Adipocyte (in vitro differentiated cells): Measurements from ENCODE around the gene ADAMTSL3.

Experiments
- DNase-seq: peaks from one replicate; pipeline ENCODE4 v3.0.0-alpha.2; 2015; ENCODE audit warnings: low read depth
- H3K27me3 ChIP-seq: replicated peaks from 2 replicates; pipeline ENCODE4 v1.7.0; 2013; ENCODE audit warnings: mild to moderate bottlenecking, low read length, moderate library complexity; ENCODE audit not compliant: control insufficient read depth, insufficient read depth
- H3K36me3 ChIP-seq: 2 replicates; pipeline ENCODE4 v1.7.0; 2013; ENCODE audit warnings: low read length, mild to moderate bottlenecking, moderate library complexity; ENCODE audit not compliant: control insufficient read depth, insufficient read depth, severe bottlenecking
- H3K4me1 ChIP-seq: 2 replicates; pipeline ENCODE4 v1.7.0; 2013; ENCODE audit warnings: mild to moderate bottlenecking, low read length, moderate library complexity; ENCODE audit not compliant: control insufficient read depth, insufficient read depth
- H3K4me3 ChIP-seq: 2 replicates; pipeline ENCODE4 v1.7.0; 2013; ENCODE audit warnings: mild to moderate bottlenecking, low read length, moderate library complexity
- H3K9ac ChIP-seq: 2 replicates; pipeline ENCODE4 v1.7.0; 2013; ENCODE audit warnings: mild to moderate bottlenecking, low read length, moderate library complexity
- H3K9me3 ChIP-seq: 2 replicates; pipeline ENCODE4 v1.7.0; 2013; ENCODE audit warnings: mild to moderate bottlenecking, low read length, moderate library complexity; ENCODE audit not compliant: control insufficient read depth

The ADAMTSL3 gene

GRCh38 chr15:83631534-83631933 is 22.4 kb upstream of the ADAMTSL3 start:
- peaks cover 10% of the 10 kb centered on the region for H3K27me3 ChIP-seq
- DNase-seq, result no peak
- H3K9me3 ChIP-seq, result no peaks in the 10 kb centered on the region
- H3K9ac ChIP-seq, result no peak overlapping the region
- no peak overlapping the region for H3K4me3 ChIP-seq
- no peaks in the 10 kb centered on the region for H3K4me1 ChIP-seq
- H3K36me3 ChIP-seq, result no peaks in the 10 kb centered on the region

GRCh38 chr15:83643201-83643600 is 10.7 kb upstream of the ADAMTSL3 start:
- Histone ChIP-seq H3K4me1 (no peaks in the 10 kb centered on the region), H3K36me3 (no peaks in the 10 kb centered on the region), H3K9me3 (peaks cover 16% of the 10 kb centered on the region), H3K4me3 (no peak overlapping the region), H3K27me3 (no peaks in the 10 kb centered on the region), H3K9ac (no peak overlapping the region)
- DNase-seq, result no peak

GRCh38 chr15:83644439-83644838 is 9.5 kb upstream of the ADAMTSL3 start:
- Histone ChIP-seq H3K9me3 (peaks cover 19% of the 10 kb centered on the region), H3K4me3 (no peak overlapping the region), H3K36me3 (no peaks in the 10 kb centered on the region), H3K27me3 (peaks cover 10% of the 10 kb centered on the region), H3K4me1 (no peaks in the 10 kb centered on the region), H3K9ac (no peak overlapping the region)
- no peak for DNase-seq

GRCh38 chr15:83650831-83651230 is 3.1 kb upstream of the ADAMTSL3 start:
- H3K9me3 ChIP-seq, result peaks cover 7% of the 10 kb centered on the region
- H3K27me3 ChIP-seq, result peaks cover 31% of the 10 kb centered on the region
- no peak for DNase-seq
- H3K4me1 ChIP-seq, result peaks cover 4% of the 10 kb centered on the region
- H3K4me3 ChIP-seq, result no peak overlapping the region
- no peak overlapping the region for H3K9ac ChIP-seq
- H3K36me3 ChIP-seq, result no peaks in the 10 kb centered on the region

- Histone ChIP-seq H3K9me3 (peaks cover 7% of the 10 kb centered on the region), H3K4me3 (no peak overlapping the region), H3K27me3 (peaks cover 38% of the 10 kb centered on the region), H3K9ac (no peak overlapping the region), H3K36me3 (no peaks in the 10 kb centered on the region), H3K4me1 (peaks cover 4% of the 10 kb centered on the region)
- DNase-seq, result no peak
Measured at GRCh38 chr15:83651541-83651940, 2.4 kb upstream of the ADAMTSL3 start.

GRCh38 chr15:83652626-83653204 is 1.2 kb upstream of the ADAMTSL3 start:
- Histone ChIP-seq H3K9me3 (peaks cover 7% of the 10 kb centered on the region), H3K4me1 (peaks cover 4% of the 10 kb centered on the region), H3K36me3 (no peaks in the 10 kb centered on the region), H3K4me3 (no peak overlapping the region), H3K27me3 (peaks cover 40% of the 10 kb centered on the region), H3K9ac (no peak overlapping the region)
- DNase-seq, result no peak

GRCh38 chr15:83653288-83653638 is 660 bp upstream of the ADAMTSL3 start:
- H3K4me3 ChIP-seq, result no peak overlapping the region
- H3K27me3 ChIP-seq, result peaks cover 40% of the 10 kb centered on the region
- peaks cover 4% of the 10 kb centered on the region for H3K4me1 ChIP-seq
- H3K9ac ChIP-seq, result no peak overlapping the region
- no peaks in the 10 kb centered on the region for H3K36me3 ChIP-seq
- H3K9me3 ChIP-seq, result peaks cover 7% of the 10 kb centered on the region
- no peak for DNase-seq

GRCh38 chr15:83654379-83655236 is 685 bp downstream of the ADAMTSL3 start:
- Histone ChIP-seq H3K9ac (peak overlapping the region; percentile 13), H3K27me3 (peaks cover 30% of the 10 kb centered on the region), H3K9me3 (peaks cover 4% of the 10 kb centered on the region), H3K36me3 (no peaks in the 10 kb centered on the region), H3K4me1 (peaks cover 17% of the 10 kb centered on the region), H3K4me3 (peak overlapping the region; percentile 47)
- no peak for DNase-seq

GRCh38 chr15:83655237-83655616 is 1.3 kb downstream of the ADAMTSL3 start:
- DNase-seq, result no peak
- peaks cover 19% of the 10 kb centered on the region for H3K4me1 ChIP-seq
- no peaks in the 10 kb centered on the region for H3K36me3 ChIP-seq
- peaks cover 29% of the 10 kb centered on the region for H3K27me3 ChIP-seq
- no peak overlapping the region for H3K9ac ChIP-seq
- no peak overlapping the region for H3K4me3 ChIP-seq
- H3K9me3 ChIP-seq, result peaks cover 4% of the 10 kb centered on the region

- peaks cover 21% of the 10 kb centered on the region for H3K27me3 ChIP-seq
- H3K9ac ChIP-seq, result no peak overlapping the region
- DNase-seq, result no peak
- no peaks in the 10 kb centered on the region for H3K36me3 ChIP-seq
- H3K9me3 ChIP-seq, result peaks cover 4% of the 10 kb centered on the region
- peaks cover 19% of the 10 kb centered on the region for H3K4me1 ChIP-seq
- no peak overlapping the region for H3K4me3 ChIP-seq
Measured at GRCh38 chr15:83656192-83656591, 2.3 kb downstream of the ADAMTSL3 start.

- no peak for DNase-seq
- H3K27me3 ChIP-seq, result peaks cover 21% of the 10 kb centered on the region
- no peak overlapping the region for H3K9ac ChIP-seq
- H3K4me1 ChIP-seq, result peaks cover 19% of the 10 kb centered on the region
- H3K9me3 ChIP-seq, result peaks cover 4% of the 10 kb centered on the region
- no peaks in the 10 kb centered on the region for H3K36me3 ChIP-seq
- no peak overlapping the region for H3K4me3 ChIP-seq
Measured at GRCh38 chr15:83656943-83657528, 3.1 kb downstream of the ADAMTSL3 start.
